ENCODE measurements around the gene CDC14A.

DNA sequence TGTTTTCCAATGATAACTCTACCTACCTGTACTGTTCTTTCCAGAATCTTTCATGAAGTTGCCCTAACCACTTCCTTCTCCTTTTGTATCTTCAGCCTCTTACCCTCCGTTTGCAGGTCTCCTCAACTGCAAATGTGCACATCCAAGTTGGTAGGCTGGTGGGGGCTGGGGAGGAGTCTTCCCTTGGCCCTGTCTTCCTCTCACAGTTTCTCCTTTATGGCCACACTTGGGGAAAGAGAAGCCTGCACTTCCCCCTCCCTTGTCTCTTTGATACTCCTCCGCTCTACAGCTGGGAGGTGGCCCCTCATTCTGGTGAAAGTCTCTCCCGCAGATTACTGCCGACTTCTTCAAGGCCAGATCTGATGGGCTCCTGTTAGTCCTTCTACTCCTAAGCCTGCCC, 158.8 kb downstream of the CDC14A start:
- TF ChIP-seq FOXA1 (IDR thresholded peaks at IDR 0.05), result no peak
- no peak for TF ChIP-seq BHLHE40 (IDR thresholded peaks at IDR 0.05; ENCODE audit: borderline replicate concordance)
- no peak for TF ChIP-seq SP1 (IDR thresholded peaks at IDR 0.05)
- TF ChIP-seq FOXK2 (IDR thresholded peaks at IDR 0.05), result no peak
- no peak for TF ChIP-seq L3MBTL2 (conservative IDR thresholded peaks at IDR 0.05)
- TF ChIP-seq HDGF (IDR thresholded peaks at IDR 0.05; ENCODE audit: borderline replicate concordance), result no peak
- TF ChIP-seq TARDBP (IDR thresholded peaks at IDR 0.05), result no peak
- TF ChIP-seq SUZ12 (IDR thresholded peaks at IDR 0.05), result no peak

Data from HEK293T (cell line).